Smooth muscle cell (in vitro differentiated cells): ENCODE results near the gene HAVCR1. TPM values are rescaled to one million over a fixed set of nuclear protein-coding genes. Genes with fewer than 3 reads are reported as not detected.

Experiments
- DNase-seq: peaks from one replicate; lab custom pipeline; 2025; ENCODE audit not compliant: unreplicated experiment; lab: John Stamatoyannopoulos, UW
- H2AFZ ChIP-seq: fragments of 200-600 bp; sonication (generic); 2 replicates; pipeline ENCODE4 v1.6.0; 2016; ENCODE audit warnings: antibody characterized with exemption, low read depth, mild to moderate bottlenecking
- H3F3A ChIP-seq: fragments of 200-600 bp; sonication (generic); 2 replicates; pipeline ENCODE4 v1.6.0; 2017; ENCODE audit warnings: antibody characterized with exemption, low read depth
- H3K27ac ChIP-seq: fragments of 200-600 bp; sonication (generic); 2 replicates; pipeline ENCODE4 v1.5.1; 2016; ENCODE audit warnings: low read depth, mild to moderate bottlenecking
- H3K27me3 ChIP-seq: fragments of 200-600 bp; sonication (generic); 2 replicates; pipeline ENCODE4 v1.6.1; 2016; ENCODE audit warnings: low read depth, mild to moderate bottlenecking
- H3K36me3 ChIP-seq: fragments of 200-600 bp; sonication (generic); 2 replicates; pipeline ENCODE4 v1.5.1; 2016; ENCODE audit warnings: low read depth
- H3K4me1 ChIP-seq: fragments of 200-600 bp; sonication (generic); 2 replicates; pipeline ENCODE4 v1.5.1; 2016; ENCODE audit warnings: low read depth
- H3K4me2 ChIP-seq: fragments of 200-600 bp; sonication (generic); 2 replicates; pipeline ENCODE4 v1.6.0; 2016; ENCODE audit warnings: mild to moderate bottlenecking
- H3K4me3 ChIP-seq: fragments of 200-600 bp; sonication (generic); 2 replicates; pipeline ENCODE4 v1.5.1; 2016; ENCODE audit warnings: mild to moderate bottlenecking
- H3K79me2 ChIP-seq: fragments of 200-600 bp; sonication (generic); 2 replicates; pipeline ENCODE4 v1.6.0; 2016; ENCODE audit warnings: low read depth, mild to moderate bottlenecking
- H3K9ac ChIP-seq: fragments of 200-600 bp; sonication (generic); 2 replicates; pipeline ENCODE4 v1.6.0; 2016; ENCODE audit warnings: low read depth
- H3K9me3 ChIP-seq: fragments of 200-600 bp; sonication (generic); replicated peaks from 2 replicates; pipeline ENCODE4 v1.5.1; 2016; ENCODE audit warnings: low read depth
- H4K20me1 ChIP-seq: fragments of 200-600 bp; sonication (generic); 2 replicates; pipeline ENCODE4 v1.6.0; 2016; ENCODE audit warnings: low read depth
- CTCF ChIP-seq: fragments of 200-600 bp; sonication (generic); IDR thresholded peaks from 2 replicates; pipeline ENCODE4 v1.5.1; 2017; ENCODE audit warnings: borderline replicate concordance, mild to moderate bottlenecking, antibody characterized with exemption; ENCODE audit not compliant: insufficient read depth, poor library complexity, severe bottlenecking
- WGBS: methylation state at CpG from one replicate; pipeline ENCODE4 v1.1.7; 2016; ENCODE audit warnings: low lambda C conversion rate; 5-methylcytosine and 5-hydroxymethylcytosine counted together
- polyA plus RNA-seq: library from polyadenylated mRNA; unstranded; fragments of >200 nt; fragmentation: Nextera tagmentation; extraction: Ambion mirVana; gene quantifications from 2 replicates; pipeline ENCODE4 v1.2.1, GENCODE V29; 2016
- total RNA-seq: library from RNA; depleted of rRNA; stranded (reverse); fragments of >200 nt; gene quantifications from 2 replicates; pipeline ENCODE4 v1.2.3, GENCODE V29; 2014

The HAVCR1 gene
- total RNA-seq = 0.72 TPM in 1 of 2 replicates, not detected in the other
- polyA plus RNA-seq = not detected in 2 replicates

GRCh38 chr5:157059093-157059539 lies at the start of gene HAVCR1:
TSS of gene HAVCR1 (minus strand) at chr5:157059116. CDS start at chr5:157057943, 1,173 bp downstream.
- H3K79me2 ChIP-seq = no peaks in the 10 kb centered on the region
- no peak for DNase-seq
- H2AFZ ChIP-seq = no peak within 1 kb of the TSS
- H3K36me3 ChIP-seq = no peaks in the 10 kb centered on the region
- no peaks in the 10 kb centered on the region for H3K27me3 ChIP-seq
- no peak within 1 kb of the TSS for H3K4me2 ChIP-seq
- H3F3A ChIP-seq = no peaks in the 10 kb centered on the region
- H4K20me1 ChIP-seq = no peaks in the 10 kb centered on the region
- H3K27ac ChIP-seq = no peak within 1 kb of the TSS
- no peaks in the 10 kb centered on the region for H3K4me1 ChIP-seq
- H3K9me3 ChIP-seq = no peaks in the 10 kb centered on the region
- H3K4me3 ChIP-seq = no peak within 1 kb of the TSS
- H3K9ac ChIP-seq = no peak within 1 kb of the TSS
- WGBS = 90% methylated on average over 9 of the region's 9 CpGs
- TF ChIP-seq CTCF = no peak

DNA sequence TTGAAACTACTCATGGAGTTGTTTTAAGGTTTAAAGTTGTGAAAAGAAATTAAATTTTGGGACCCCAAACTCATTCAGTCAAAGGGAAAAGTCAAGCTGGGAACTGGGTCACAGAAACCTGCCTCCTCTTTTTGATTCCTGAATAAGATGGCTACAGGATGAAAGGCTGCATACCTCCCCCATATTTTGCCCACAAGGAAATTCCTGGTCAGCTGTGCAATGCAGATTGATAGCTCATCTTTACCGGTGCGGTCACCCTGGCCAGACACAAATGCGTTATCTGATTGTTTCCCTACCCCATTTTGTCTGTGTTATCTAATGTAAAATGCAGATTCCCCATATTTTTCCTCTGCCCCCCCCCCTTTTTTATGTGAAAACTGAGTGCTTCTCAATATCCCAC lies 48.6 kb upstream of the HAVCR1 start:
- no peak overlapping the region for H2AFZ ChIP-seq
- WGBS = 35% methylated on average over 3 of the region's 3 CpGs

GRCh38 chr5:157106630-157107461 lies 47.9 kb upstream of the HAVCR1 start:
- H3K36me3 ChIP-seq = no peaks in the 10 kb centered on the region
- no peaks in the 10 kb centered on the region for H3K9me3 ChIP-seq
- H4K20me1 ChIP-seq = no peaks in the 10 kb centered on the region
- H3K4me1 ChIP-seq = no peaks in the 10 kb centered on the region
- no peaks in the 10 kb centered on the region for H3F3A ChIP-seq
- H2AFZ ChIP-seq = no peak overlapping the region
- no peaks in the 10 kb centered on the region for H3K27me3 ChIP-seq
- H3K27ac ChIP-seq = peak overlapping the region; percentile 54
- DNase-seq = no peak
- H3K4me2 ChIP-seq = peak overlapping the region; percentile 1
- H3K9ac ChIP-seq = no peak overlapping the region
- no peak for TF ChIP-seq CTCF
- no peaks in the 10 kb centered on the region for H3K79me2 ChIP-seq
- 89% methylated on average over 14 of the region's 14 CpGs for WGBS
- H3K4me3 ChIP-seq = no peak overlapping the region

More for the DNA sequence above, 48.6 kb upstream of the HAVCR1 start:
- H3K4me2 ChIP-seq = peak overlapping the region; percentile 1
- H4K20me1 ChIP-seq = no peaks in the 10 kb centered on the region
- peak overlapping the region; percentile 54 for H3K27ac ChIP-seq
- no peaks in the 10 kb centered on the region for H3K27me3 ChIP-seq
- H3K4me1 ChIP-seq = no peaks in the 10 kb centered on the region
- no peak for TF ChIP-seq CTCF
- no peaks in the 10 kb centered on the region for H3K36me3 ChIP-seq
- H3K4me3 ChIP-seq = no peak overlapping the region
- H3K9me3 ChIP-seq = no peaks in the 10 kb centered on the region
- no peaks in the 10 kb centered on the region for H3F3A ChIP-seq
- no peak overlapping the region for H3K9ac ChIP-seq
- no peaks in the 10 kb centered on the region for H3K79me2 ChIP-seq
- no peak for DNase-seq
